SH-SY5Y (cell line): Measurements from ENCODE around the gene MGST3.

Source experiments
- GATA2 ChIP-seq: IDR thresholded peaks from 2 replicates; pipeline ENCODE4 v1.6.1; 2011; ENCODE audit warnings: mild to moderate bottlenecking, low read depth, low read length
- GATA3 ChIP-seq: IDR thresholded peaks from 2 replicates; pipeline ENCODE4 v1.6.1; 2011; ENCODE audit warnings: low read depth, mild to moderate bottlenecking, low read length, moderate library complexity

GRCh38 chr1:165683848-165684485, 52.9 kb downstream of the MGST3 start:
- no peak for TF ChIP-seq GATA3
- no peak for TF ChIP-seq GATA2
